Colonic mucosa (tissue), 4 donors: ENCODE results near the gene SECISBP2L. TPM values are rescaled to one million over a fixed set of nuclear protein-coding genes. Genes with fewer than 3 reads are reported as not detected.
"Not testable (repeated sequence)": the region's sequence is repeated elsewhere in the genome, so short reads cannot be mapped to it uniquely, and the experiment has no call there.

Source experiments
- DNase-seq: peaks from one replicate; pipeline ENCODE4 v3.0.0-alpha.2; 2020
- H3K27ac ChIP-seq: fragments of 200-600 bp; one replicate; pipeline ENCODE4 v1.8.0; 2021
- H3K27me3 ChIP-seq: fragments of 200-600 bp; one replicate; pipeline ENCODE4 v1.8.0; 2021
- H3K36me3 ChIP-seq: fragments of 200-600 bp; one replicate; pipeline ENCODE4 v1.8.0; 2021
- H3K4me1 ChIP-seq: fragments of 200-600 bp; one replicate; pipeline ENCODE4 v1.8.0; 2021; ENCODE audit warnings: mild to moderate bottlenecking
- H3K4me3 ChIP-seq: fragments of 200-600 bp; one replicate; pipeline ENCODE4 v1.8.0; 2021
- H3K9ac ChIP-seq, 2 donors: one replicate each; pipeline ENCODE4 v1.7.0; 2013; ENCODE audit warnings: control low read depth in 2 of 2, low read depth in 2 of 2, low read length in 2 of 2
- H3K9me3 ChIP-seq: fragments of 200-600 bp; one replicate; pipeline ENCODE4 v1.8.0; 2021
- intact Hi-C: fragments of 100-400 bp; cut with DNase I; formaldehyde crosslinking; loops from one replicate; pipeline ENCODE4 v1.14.1; 2022
- total RNA-seq, 2 donors: library from RNA; stranded (reverse); fragmentation: NEBNext Ultra II Directional in 1 of 2; extraction: Animal tissue kit (Norgen Biotek cat#: 25700) in 1 of 2; gene quantifications; one replicate each; pipeline ENCODE4 v1.2.1, GENCODE V29; 2021
- TF ChIP-seq, protein P1 (sequence below): fragments of 200-600 bp; IDR thresholded peaks from one replicate; pipeline ENCODE4 v1.8.0; 2022; ENCODE audit warnings: antibody characterized with exemption, mild to moderate bottlenecking
- donor health status: healthy.
- donor health status: DM: no; HTN: no; CAD: no.
- donor health status: DM: no; HTN: no; CAD: no.

Gene SECISBP2L
- total RNA-seq, 2 donors from 2014 or later = 26.9 to 45.2 TPM

DNA sequence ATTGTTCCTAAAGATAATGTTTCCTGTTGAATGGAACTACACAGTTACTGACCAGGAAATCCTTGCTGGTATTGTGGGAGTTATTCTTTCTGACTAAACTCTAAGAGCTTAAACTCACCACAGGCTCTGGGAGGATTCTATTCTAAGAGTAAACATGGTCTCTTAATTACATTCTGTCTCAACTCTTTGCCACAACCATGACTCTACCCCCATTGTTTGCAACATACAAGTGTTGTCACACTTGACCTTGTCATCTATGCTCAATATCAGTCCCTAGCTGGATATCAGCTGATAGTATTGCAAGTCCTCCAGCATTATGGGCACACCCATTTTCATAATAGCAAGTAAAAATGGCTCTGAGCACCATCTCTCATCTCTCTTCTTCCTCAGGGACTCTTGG lies 29.6 kb upstream of the SECISBP2L start:
- Histone ChIP-seq H3K4me3 (no peak overlapping the region), H3K4me1 (no peaks in the 10 kb centered on the region), H3K36me3 (no peaks in the 10 kb centered on the region), H3K9ac (no peak overlapping the region), H3K27me3 (no peaks in the 10 kb centered on the region), H3K9me3 (no peaks in the 10 kb centered on the region), H3K27ac (no peak overlapping the region)
- intact Hi-C loops = no loop called here
- no peak for DNase-seq
- TF ChIP-seq, protein P1, sequence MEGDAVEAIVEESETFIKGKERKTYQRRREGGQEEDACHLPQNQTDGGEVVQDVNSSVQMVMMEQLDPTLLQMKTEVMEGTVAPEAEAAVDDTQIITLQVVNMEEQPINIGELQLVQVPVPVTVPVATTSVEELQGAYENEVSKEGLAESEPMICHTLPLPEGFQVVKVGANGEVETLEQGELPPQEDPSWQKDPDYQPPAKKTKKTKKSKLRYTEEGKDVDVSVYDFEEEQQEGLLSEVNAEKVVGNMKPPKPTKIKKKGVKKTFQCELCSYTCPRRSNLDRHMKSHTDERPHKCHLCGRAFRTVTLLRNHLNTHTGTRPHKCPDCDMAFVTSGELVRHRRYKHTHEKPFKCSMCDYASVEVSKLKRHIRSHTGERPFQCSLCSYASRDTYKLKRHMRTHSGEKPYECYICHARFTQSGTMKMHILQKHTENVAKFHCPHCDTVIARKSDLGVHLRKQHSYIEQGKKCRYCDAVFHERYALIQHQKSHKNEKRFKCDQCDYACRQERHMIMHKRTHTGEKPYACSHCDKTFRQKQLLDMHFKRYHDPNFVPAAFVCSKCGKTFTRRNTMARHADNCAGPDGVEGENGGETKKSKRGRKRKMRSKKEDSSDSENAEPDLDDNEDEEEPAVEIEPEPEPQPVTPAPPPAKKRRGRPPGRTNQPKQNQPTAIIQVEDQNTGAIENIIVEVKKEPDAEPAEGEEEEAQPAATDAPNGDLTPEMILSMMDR = no peak

DNA sequence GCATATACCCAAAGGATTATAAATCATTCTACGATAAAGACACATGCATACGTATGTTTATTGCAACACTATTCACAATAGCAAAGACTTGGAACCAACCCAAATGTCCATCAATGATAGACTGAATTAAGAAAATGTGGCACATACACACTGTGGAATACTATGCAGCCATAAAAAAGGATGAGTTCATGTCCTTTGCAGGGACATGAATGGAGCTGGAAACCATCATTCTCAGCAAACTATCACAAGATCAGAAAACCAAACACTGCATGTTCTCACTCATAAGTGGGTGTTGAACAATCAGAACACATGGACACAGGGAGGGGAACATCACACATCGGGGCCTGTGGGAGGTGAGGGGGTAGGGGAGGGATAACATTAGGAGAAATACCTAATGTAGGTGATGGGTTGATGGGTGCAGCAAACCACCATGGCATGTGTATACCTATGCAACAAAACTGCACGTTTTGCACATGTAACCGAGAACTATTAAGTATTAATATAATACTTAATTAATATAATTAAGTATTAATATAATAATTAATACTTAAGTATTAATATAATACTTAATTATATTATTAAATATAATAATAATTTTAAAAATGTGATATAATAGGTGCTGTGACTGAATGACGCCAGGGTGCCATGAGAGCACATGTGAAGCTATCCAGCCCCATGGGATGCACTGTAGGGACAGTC lies 28.5 kb upstream of the SECISBP2L start:
- H3K4me3 ChIP-seq, H3K9me3 ChIP-seq, H3K9ac ChIP-seq, intact Hi-C loops, H3K27ac ChIP-seq, H3K36me3 ChIP-seq, DNase-seq, H3K4me1 ChIP-seq, H3K27me3 ChIP-seq: not testable (repeated sequence)

DNA sequence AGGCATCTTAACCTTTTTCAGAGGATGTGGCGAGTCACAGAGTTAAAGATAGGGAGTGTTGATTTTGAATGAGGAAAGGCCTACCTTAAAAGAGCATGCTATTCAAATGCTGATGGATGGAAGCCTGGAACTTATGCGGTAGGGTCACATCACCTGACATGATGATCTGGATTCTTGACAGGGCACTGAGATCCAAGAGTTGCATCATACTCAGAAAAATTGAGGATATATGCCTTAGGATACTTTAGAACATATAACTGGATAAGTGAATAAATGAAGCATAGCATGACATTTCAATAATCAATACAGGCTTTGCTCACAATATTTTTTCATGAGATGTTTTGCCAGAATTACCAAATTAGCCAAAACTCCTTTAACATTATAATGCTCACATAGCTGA lies 20.1 kb upstream of the SECISBP2L start:
- intact Hi-C loops = no loop called here

DNA sequence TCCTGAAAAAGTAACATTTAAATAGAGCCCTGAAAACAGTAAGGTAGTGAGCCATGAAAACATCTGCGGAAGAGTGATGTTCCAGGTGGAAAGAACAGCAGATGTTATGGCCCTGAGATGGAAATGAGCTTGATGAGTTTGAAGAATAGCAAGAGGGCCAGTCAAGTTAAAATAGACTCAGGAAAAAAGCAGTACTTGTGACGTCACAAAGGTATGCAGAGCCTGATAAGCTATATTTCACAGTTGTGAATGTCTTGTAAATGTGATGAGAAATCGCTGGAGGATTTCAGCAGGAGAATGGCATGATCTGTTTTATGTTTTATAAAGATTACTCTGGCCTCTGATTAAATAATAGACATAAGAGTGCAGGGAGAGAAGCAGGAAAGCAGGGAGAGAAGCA lies 18.6 kb upstream of the SECISBP2L start:
- intact Hi-C loops = no loop called here
- TF ChIP-seq, protein P1 = no peak

More for the DNA sequence above, 20.1 kb upstream of the SECISBP2L start:
- H3K27me3 ChIP-seq = no peaks in the 10 kb centered on the region
- no peak for DNase-seq
- no peak overlapping the region for H3K4me3 ChIP-seq
- H3K4me1 ChIP-seq = no peaks in the 10 kb centered on the region
- TF ChIP-seq, protein P1 = no peak
- H3K9me3 ChIP-seq = no peaks in the 10 kb centered on the region
- no peak overlapping the region for H3K9ac ChIP-seq
- H3K36me3 ChIP-seq = no peaks in the 10 kb centered on the region
- H3K27ac ChIP-seq = no peak overlapping the region

GRCh38 chr15:49064281-49064653 lies 18.0 kb upstream of the SECISBP2L start:
- intact Hi-C loops = no loop called here
- no peak for DNase-seq
- TF ChIP-seq, protein P1 = no peak
- H3K9me3 ChIP-seq = no peaks in the 10 kb centered on the region
- no peak overlapping the region for H3K27ac ChIP-seq
- H3K27me3 ChIP-seq = no peaks in the 10 kb centered on the region
- H3K4me1 ChIP-seq = no peaks in the 10 kb centered on the region
- H3K36me3 ChIP-seq = no peaks in the 10 kb centered on the region
- H3K9ac ChIP-seq = no peak overlapping the region
- no peak overlapping the region for H3K4me3 ChIP-seq

More for the DNA sequence above, 18.6 kb upstream of the SECISBP2L start:
- H3K36me3 ChIP-seq = no peaks in the 10 kb centered on the region
- no peak for DNase-seq
- H3K4me1 ChIP-seq = no peaks in the 10 kb centered on the region
- H3K27me3 ChIP-seq = no peaks in the 10 kb centered on the region
- no peak overlapping the region for H3K4me3 ChIP-seq
- no peaks in the 10 kb centered on the region for H3K9me3 ChIP-seq
- no peak overlapping the region for H3K9ac ChIP-seq
- no peak overlapping the region for H3K27ac ChIP-seq

DNA sequence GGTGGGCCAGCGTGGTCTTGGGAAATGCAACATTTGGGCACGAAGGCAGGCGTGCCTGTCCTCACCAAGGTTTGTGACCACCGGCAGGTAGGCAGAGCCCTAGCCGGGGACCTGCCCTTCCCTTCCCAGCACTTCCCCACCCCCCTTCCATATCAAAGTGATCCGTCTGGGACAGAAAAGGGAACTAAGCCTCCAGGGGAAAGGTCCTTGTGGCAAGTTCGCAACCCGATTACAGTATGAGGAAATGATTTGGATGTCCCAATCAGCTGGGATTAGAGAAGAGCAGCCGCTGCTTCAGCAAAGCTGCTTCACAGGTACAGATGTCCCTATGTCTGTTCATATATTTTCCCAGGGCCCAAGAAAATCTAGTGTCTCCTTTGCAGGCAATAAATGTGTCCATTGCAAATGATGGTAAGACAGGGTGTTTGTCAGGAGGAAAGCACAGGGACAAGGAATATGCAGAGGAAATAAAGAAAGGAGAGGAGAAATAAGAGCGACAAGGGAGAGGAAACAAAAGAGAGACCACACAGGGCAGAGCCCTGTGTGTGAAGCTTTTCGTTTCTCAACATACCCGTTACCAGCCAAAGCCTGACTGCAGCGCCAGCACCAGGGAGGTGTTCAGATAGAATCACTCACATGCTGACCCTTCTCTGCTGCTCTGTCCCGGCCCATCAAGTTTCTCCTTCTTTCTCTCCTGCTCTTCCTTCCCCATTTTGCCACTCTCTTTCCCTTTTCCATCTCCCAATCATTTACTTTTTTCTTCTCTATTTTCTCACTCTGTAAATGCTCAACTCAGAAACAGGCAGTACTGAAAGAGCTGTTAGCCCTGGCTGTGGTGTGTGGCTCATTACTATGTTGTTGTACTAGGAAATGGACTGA lies 17.4 kb upstream of the SECISBP2L start:
- Histone ChIP-seq H3K27ac (no peak overlapping the region), H3K9ac (no peak overlapping the region), H3K27me3 (no peaks in the 10 kb centered on the region), H3K36me3 (no peaks in the 10 kb centered on the region), H3K4me3 (no peak overlapping the region), H3K4me1 (no peaks in the 10 kb centered on the region), H3K9me3 (no peaks in the 10 kb centered on the region)
- TF ChIP-seq, protein P1 = no peak
- intact Hi-C loops = no loop called here
- DNase-seq = no peak
